HG02885 (cell line): Measurements from ENCODE around the gene NKTR.

Experiments
- ATAC-seq: cut with Tn5 transposase; IDR thresholded peaks from one replicate; pipeline ENCODE4 v1.9.1; 2021; ENCODE audit warnings: mild to moderate bottlenecking; ENCODE audit not compliant: unreplicated experiment, poor library complexity

Gene NKTR

GRCh38 chr3:42691816-42692666 is 91.6 kb downstream of the NKTR start:
- ATAC-seq, result no peak

GRCh38 chr3:42692667-42693529 is 92.4 kb downstream of the NKTR start:
- no peak for ATAC-seq

- no peak for ATAC-seq
Observed at GRCh38 chr3:42693530-42693930, 93.0 kb downstream of the NKTR start.

- no peak for ATAC-seq
Observed at GRCh38 chr3:42694366-42694765, 93.9 kb downstream of the NKTR start.

- no peak for ATAC-seq
Observed at GRCh38 chr3:42696356-42697288, 96.1 kb downstream of the NKTR start.

- ATAC-seq, result no peak
Observed at GRCh38 chr3:42697289-42698051, 97.0 kb downstream of the NKTR start.
